B cell (primary cell): ENCODE results near the gene ABCC3. TPM values are rescaled to one million over a fixed set of nuclear protein-coding genes. Genes with fewer than 3 reads are reported as not detected.

Experiments
- ATAC-seq: fragments of 200-7000 bp; cut with Tn5 transposase; one replicate; pipeline ENCODE4 v1.10.0; 2021; ENCODE audit warnings: low read depth, mild to moderate bottlenecking, moderate number of reproducible peaks, moderate library complexity
- CTCF ChIA-PET: fragments of 350-600 bp; sonication (Branson Sonifier 250); formaldehyde crosslinking; loops from one replicate; lab custom pipeline; 2021; ENCODE audit warnings: antibody characterized with exemption, inconsistent platforms; lab: Charles Lee
- POLR2A ChIA-PET: fragments of 350-600 bp; sonication (Branson Sonifier 250); formaldehyde crosslinking; loops from one replicate; lab custom pipeline; 2021; ENCODE audit warnings: antibody characterized with exemption; lab: Charles Lee
- DNase-seq: peaks from one replicate; pipeline ENCODE4 v3.0.0; 2013
- H2AFZ ChIP-seq: 2 replicates; pipeline ENCODE4 v1.6.1; 2012; ENCODE audit warnings: mild to moderate bottlenecking, low read depth, low read length; ENCODE audit not compliant: insufficient read depth, poor library complexity, severe bottlenecking
- H3K27ac ChIP-seq, 2 donors: 1 replicate in 1 of 2; 2 replicates in 1 of 2; pipeline ENCODE4 v1.5.1; 2012 to 2013; ENCODE audit warnings: low read length in 2 of 2, mild to moderate bottlenecking in 2 of 2, moderate library complexity in 1 of 2
- H3K27me3 ChIP-seq, 4 experiments: fragments of 200-600 bp in 1 of 4; sonication (generic) in 1 of 4; replicated peaks in 1 of 4; 1 replicate in 2 of 4; 2 replicates in 2 of 4; pipeline versions ENCODE4 v1.6.1 to v1.7.0; 2013 to 2016; ENCODE audit warnings: low read length in 3 of 4, mild to moderate bottlenecking in 2 of 4, mixed read lengths in 1 of 4, moderate library complexity in 1 of 4; ENCODE audit not compliant: insufficient read depth in 4 of 4, control insufficient read depth in 3 of 4; ENCODE audit errors: control extremely low read depth in 1 of 4
- H3K36me3 ChIP-seq, 2 experiments: replicated peaks in 1 of 2; 1 replicate in 1 of 2; 2 replicates in 1 of 2; pipeline versions ENCODE4 v1.6.1 to v1.7.1; 2013; ENCODE audit warnings: low read length in 1 of 2; ENCODE audit not compliant: insufficient read depth in 2 of 2, control insufficient read depth in 1 of 2; ENCODE audit errors: control extremely low read depth in 1 of 2, extremely low read depth in 1 of 2
- H3K4me1 ChIP-seq, 2 donors: fragments of 200-600 bp in 1 of 2; sonication (generic) in 1 of 2; 1 replicate in 1 of 2; 2 replicates in 1 of 2; pipeline versions ENCODE4 v1.5.1 to v1.6.1; 2013 to 2017; ENCODE audit warnings: low read length in 2 of 2; ENCODE audit not compliant: control insufficient read depth in 2 of 2, insufficient read depth in 2 of 2
- H3K4me2 ChIP-seq: replicated peaks from 2 replicates; pipeline ENCODE3; 2012; ENCODE audit warnings: mild to moderate bottlenecking, low read depth, low read length; ENCODE audit not compliant: poor library complexity, severe bottlenecking
- H3K4me3 ChIP-seq, 5 experiments: fragments of 200-600 bp in 1 of 5; sonication (generic) in 1 of 5; 1 replicate in 3 of 5; 2 replicates in 2 of 5; pipeline versions ENCODE4 v1.5.1 to v1.7.0; 2011 to 2016; ENCODE audit warnings: low read length in 4 of 5, mild to moderate bottlenecking in 4 of 5, low read depth in 2 of 5, control low read depth in 1 of 5, moderate library complexity in 1 of 5; ENCODE audit not compliant: insufficient read depth in 1 of 5; ENCODE audit errors: control extremely low read depth in 1 of 5, extremely low read depth in 1 of 5
- H3K79me2 ChIP-seq: fragments of 200-600 bp; sonication (generic); one replicate; pipeline ENCODE4 v1.6.0; 2016; ENCODE audit warnings: low read length; ENCODE audit not compliant: control insufficient read depth, insufficient read depth
- H3K9ac ChIP-seq: fragments of 200-600 bp; sonication (generic); 2 replicates; pipeline ENCODE4 v1.6.1; 2017; ENCODE audit warnings: mild to moderate bottlenecking, low read length, moderate library complexity
- H3K9me3 ChIP-seq, 3 donors: one replicate each; pipeline versions ENCODE4 v1.6.1 to v1.7.1; 2013; ENCODE audit warnings: low read length in 2 of 3; ENCODE audit not compliant: control insufficient read depth in 2 of 3, insufficient read depth in 1 of 3; ENCODE audit errors: control extremely low read depth in 1 of 3
- H4K20me1 ChIP-seq: 2 replicates; pipeline ENCODE4 v1.6.0; 2012; ENCODE audit warnings: mild to moderate bottlenecking, low read length; ENCODE audit not compliant: insufficient read depth, control insufficient read depth, poor library complexity, severe bottlenecking
- H3K27ac Mint-ChIP-seq: one replicate; pipeline ENCODE4 v1.8.0; 2021; ENCODE audit warnings: mixed read lengths
- H3K27me3 Mint-ChIP-seq: one replicate; pipeline ENCODE4 v1.8.0; 2021; ENCODE audit warnings: mixed read lengths
- H3K4me1 Mint-ChIP-seq: one replicate; pipeline ENCODE4 v1.8.0; 2021; ENCODE audit warnings: mixed read lengths
- H3K4me3 Mint-ChIP-seq: one replicate; pipeline ENCODE4 v1.8.0; 2021; ENCODE audit warnings: mixed read lengths
- H3K9me3 Mint-ChIP-seq: one replicate; pipeline ENCODE4 v1.8.0; 2022; ENCODE audit warnings: mixed read lengths; ENCODE audit not compliant: insufficient read depth
- CTCF ChIP-seq: fragments of 200-600 bp; IDR thresholded peaks from one replicate; pipeline ENCODE4 v1.8.0; 2022; ENCODE audit warnings: antibody characterized with exemption, mild to moderate bottlenecking
- EZH2 ChIP-seq: IDR thresholded peaks from 2 replicates; pipeline ENCODE4 v1.6.1; 2012; ENCODE audit warnings: borderline replicate concordance, low read depth, mild to moderate bottlenecking, moderate library complexity, low read length; ENCODE audit not compliant: insufficient read depth, poor library complexity, severe bottlenecking
- WGBS: methylation state at CpG from one replicate; pipeline ENCODE4 v1.1.5; 2013; ENCODE audit warnings: missing lambda C conversion rate; ENCODE audit not compliant: insufficient coverage; 5-methylcytosine and 5-hydroxymethylcytosine counted together
- intact Hi-C: fragments of 100-400 bp; cut with micrococcal nuclease; formaldehyde crosslinking; loops from one replicate; pipeline ENCODE4 v1.10.0; 2022
- polyA plus RNA-seq: library from polyadenylated mRNA; depleted of rRNA; stranded (reverse); fragments of >200 nt; gene quantifications from 2 replicates; pipeline ENCODE4 v1.2.3, GENCODE V29; 2012
- total RNA-seq, 2 donors: library from RNA; stranded (reverse); fragments of 120-200 nt in 1 of 2; gene quantifications; 1 replicate in 1 of 2; 2 replicates in 1 of 2; pipeline versions ENCODE4 v1.2.3 to v1.2.4, GENCODE V29; 2013 to 2022

Gene ABCC3
- total and polyA plus RNA-seq, 2 donors (not counting 1 experiment from before 2014, with no cell fraction given): 0.05 to 0.60 TPM

GRCh38 chr17:50631195-50631907 lies 3.3 kb upstream of the ABCC3 start:
- Histone ChIP-seq H3K79me2 (no peaks in the 10 kb centered on the region), H3K27me3 (peaks cover 0 to 74% (median 12%) of the 10 kb centered on the region in 4 experiments), H3K27ac (no peak overlapping the region), H3K4me3 (no peak overlapping the region), H3K9ac (no peak overlapping the region), H4K20me1 (no peaks in the 10 kb centered on the region), H3K9me3 (no peaks in the 10 kb centered on the region), H3K4me2 (no peak overlapping the region), H2AFZ (no peak overlapping the region), H3K36me3 (no peaks in the 10 kb centered on the region), H3K4me1 (peaks cover 6 to 10% of the 10 kb centered on the region in 2 donors)
- ATAC-seq: no peak
- peaks cover 7% of the 10 kb centered on the region for H3K4me1 Mint-ChIP-seq
- no peak overlapping the region for H3K27ac Mint-ChIP-seq
- intact Hi-C loops: no loop called here
- no peak overlapping the region for H3K4me3 Mint-ChIP-seq
- 81% methylated on average over 5 of the region's 11 CpGs for WGBS
- TF ChIP-seq CTCF: no peak
- TF ChIP-seq EZH2: no peak
- H3K9me3 Mint-ChIP-seq: no peaks in the 10 kb centered on the region
- ChIA-PET POLR2A (no interaction called here), CTCF (interaction anchor here (1.0 to 1.7 kb wide), 5 partner anchors 8 to 89 kb away, joined by 3 to 4 read pairs (median 3); partner anchors contain the start of gene SPATA20)
- DNase-seq: no peak
- H3K27me3 Mint-ChIP-seq: peaks cover 58% of the 10 kb centered on the region

GRCh38 chr17:50631908-50632571 lies 2.6 kb upstream of the ABCC3 start:
- intact Hi-C loops: no loop called here
- 90% methylated on average over 4 of the region's 9 CpGs for WGBS
- DNase-seq: no peak
- Mint-ChIP-seq H3K9me3 (no peaks in the 10 kb centered on the region), H3K4me3 (no peak overlapping the region), H3K27ac (no peak overlapping the region), H3K4me1 (peaks cover 7% of the 10 kb centered on the region), H3K27me3 (peaks cover 61% of the 10 kb centered on the region)
- no peaks in the 10 kb centered on the region for H3K36me3 ChIP-seq
- peaks cover 6 to 10% of the 10 kb centered on the region in 2 donors for H3K4me1 ChIP-seq
- ATAC-seq: no peak
- no peak overlapping the region for H3K9ac ChIP-seq
- no peak overlapping the region for H2AFZ ChIP-seq
- ChIA-PET CTCF (interaction anchor here (1.1 to 1.3 kb wide), 2 partner anchors 8 to 9 kb away, joined by 3 to 5 read pairs; no protein-coding TSS in a partner anchor), POLR2A (no interaction called here)
- peaks cover 0 to 77% (median 12%) of the 10 kb centered on the region in 4 experiments for H3K27me3 ChIP-seq
- TF ChIP-seq EZH2 (no peak), CTCF (no peak)
- no peak overlapping the region for H3K27ac ChIP-seq
- no peaks in the 10 kb centered on the region for H4K20me1 ChIP-seq
- no peak overlapping the region for H3K4me2 ChIP-seq
- no peaks in the 10 kb centered on the region for H3K9me3 ChIP-seq
- H3K79me2 ChIP-seq: no peaks in the 10 kb centered on the region
- H3K4me3 ChIP-seq: no peak overlapping the region
